Memory B cell (primary cell): ENCODE results near the gene PDP2.

Experiments
- ATAC-seq: fragments of 150-1000 bp; cut with Tn5 transposase; 2 replicates; pipeline ENCODE4 v1.10.0; 2021; ENCODE audit warnings: low read depth, mild to moderate bottlenecking, moderate library complexity
- DNase-seq, 2 donors: peaks; one replicate each; pipeline ENCODE4 v3.0.0; 2022; ENCODE audit warnings: low spot score in 2 of 2
- H3K27ac Mint-ChIP-seq: one replicate; pipeline ENCODE4 v1.8.0; 2022; ENCODE audit warnings: mild to moderate bottlenecking, moderate library complexity, mixed read lengths
- H3K27me3 Mint-ChIP-seq: one replicate; pipeline ENCODE4 v1.8.0; 2022; ENCODE audit warnings: mixed read lengths
- H3K36me3 Mint-ChIP-seq: one replicate; pipeline ENCODE4 v1.8.0; 2022; ENCODE audit warnings: mild to moderate bottlenecking, mixed read lengths
- H3K4me1 Mint-ChIP-seq: one replicate; pipeline ENCODE4 v1.8.0; 2022; ENCODE audit warnings: mixed read lengths
- H3K4me3 Mint-ChIP-seq: one replicate; pipeline ENCODE4 v1.8.0; 2022; ENCODE audit warnings: mild to moderate bottlenecking, moderate library complexity, mixed read lengths
- H3K9me3 Mint-ChIP-seq: one replicate; pipeline ENCODE4 v1.8.0; 2022; ENCODE audit warnings: mixed read lengths

Gene PDP2, protein sequence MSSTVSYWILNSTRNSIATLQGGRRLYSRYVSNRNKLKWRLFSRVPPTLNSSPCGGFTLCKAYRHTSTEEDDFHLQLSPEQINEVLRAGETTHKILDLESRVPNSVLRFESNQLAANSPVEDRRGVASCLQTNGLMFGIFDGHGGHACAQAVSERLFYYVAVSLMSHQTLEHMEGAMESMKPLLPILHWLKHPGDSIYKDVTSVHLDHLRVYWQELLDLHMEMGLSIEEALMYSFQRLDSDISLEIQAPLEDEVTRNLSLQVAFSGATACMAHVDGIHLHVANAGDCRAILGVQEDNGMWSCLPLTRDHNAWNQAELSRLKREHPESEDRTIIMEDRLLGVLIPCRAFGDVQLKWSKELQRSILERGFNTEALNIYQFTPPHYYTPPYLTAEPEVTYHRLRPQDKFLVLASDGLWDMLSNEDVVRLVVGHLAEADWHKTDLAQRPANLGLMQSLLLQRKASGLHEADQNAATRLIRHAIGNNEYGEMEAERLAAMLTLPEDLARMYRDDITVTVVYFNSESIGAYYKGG

DNA sequence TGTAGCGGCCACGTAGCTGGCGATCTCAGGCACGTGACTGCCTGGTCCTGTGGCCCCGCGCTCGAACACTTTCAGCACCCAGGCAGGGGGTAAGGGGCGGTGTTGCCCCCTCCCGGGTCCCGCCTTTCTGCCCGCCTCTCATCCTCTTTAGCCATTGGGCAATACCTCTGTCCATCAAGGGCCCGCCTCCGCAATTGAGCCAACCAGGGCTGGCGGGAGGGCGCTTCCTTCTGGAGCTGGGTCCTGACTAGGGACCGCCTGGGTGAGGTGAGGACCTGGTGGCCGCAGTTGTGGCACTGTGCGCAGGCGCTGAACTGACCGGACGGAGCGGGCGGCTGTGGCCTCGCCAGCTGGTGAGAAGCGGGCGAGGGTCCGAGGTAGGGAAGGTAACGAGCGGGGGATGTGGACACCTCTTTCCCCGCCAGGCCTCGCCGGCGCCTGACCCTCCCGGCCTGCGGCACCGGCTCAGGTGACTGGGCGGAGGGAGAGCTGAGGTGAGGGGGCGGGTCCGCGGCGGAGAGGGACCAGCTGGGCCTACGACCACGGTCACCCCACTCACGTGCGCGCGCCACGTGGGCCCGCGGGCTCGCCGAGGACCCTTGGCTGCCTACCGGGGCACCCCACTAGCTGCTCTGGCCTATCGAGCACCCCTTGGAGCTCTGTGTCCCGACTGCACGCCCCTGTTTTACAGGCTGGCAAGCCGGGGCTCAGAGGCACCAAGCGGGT lies at the start of gene PDP2:
TSS of gene PDP2 (plus strand) at position 228 of the 726 bp plus-strand sequence. CDS start 3,770 bp downstream, outside the sequence.
- peak within 1 kb of the TSS; percentile 82 for H3K27ac Mint-ChIP-seq
- DNase-seq (peak; percentile 85 to 88), ATAC-seq (peak; percentile 98)
- peaks cover 8% of the 10 kb centered on the region for H3K4me1 Mint-ChIP-seq
- peaks cover 2% of the 10 kb centered on the region for H3K9me3 Mint-ChIP-seq
- H3K4me3 Mint-ChIP-seq: peak within 1 kb of the TSS; percentile 100
- H3K36me3 Mint-ChIP-seq: peaks cover 5% of the 10 kb centered on the region
- H3K27me3 Mint-ChIP-seq: no peaks in the 10 kb centered on the region

DNA sequence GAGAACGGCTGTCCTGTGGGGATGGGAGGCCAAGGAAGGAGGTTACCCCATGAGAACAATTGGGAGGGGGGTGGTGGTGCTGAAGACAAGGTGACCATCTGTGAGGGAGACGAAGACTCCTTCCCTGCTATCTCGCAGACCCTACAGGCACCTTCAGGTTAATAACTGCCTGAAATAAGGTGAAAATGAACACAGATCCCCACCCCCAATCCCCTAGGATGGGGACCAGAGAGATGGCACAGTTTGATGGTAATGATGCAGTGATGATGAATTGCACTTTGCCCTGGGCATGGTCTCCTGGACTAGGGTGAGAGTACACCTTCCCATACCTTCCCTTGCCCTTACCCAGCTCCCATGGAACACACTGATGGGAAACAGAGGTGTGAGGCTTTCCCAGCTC lies 48.1 kb upstream of the PDP2 start:
- H3K4me3 Mint-ChIP-seq: no peak overlapping the region
- peaks cover 12% of the 10 kb centered on the region for H3K4me1 Mint-ChIP-seq
- no peak overlapping the region for H3K27ac Mint-ChIP-seq
- DNase-seq: no peak
- peaks cover 5% of the 10 kb centered on the region for H3K27me3 Mint-ChIP-seq
- no peak for ATAC-seq
- no peaks in the 10 kb centered on the region for H3K9me3 Mint-ChIP-seq
- no peaks in the 10 kb centered on the region for H3K36me3 Mint-ChIP-seq

DNA sequence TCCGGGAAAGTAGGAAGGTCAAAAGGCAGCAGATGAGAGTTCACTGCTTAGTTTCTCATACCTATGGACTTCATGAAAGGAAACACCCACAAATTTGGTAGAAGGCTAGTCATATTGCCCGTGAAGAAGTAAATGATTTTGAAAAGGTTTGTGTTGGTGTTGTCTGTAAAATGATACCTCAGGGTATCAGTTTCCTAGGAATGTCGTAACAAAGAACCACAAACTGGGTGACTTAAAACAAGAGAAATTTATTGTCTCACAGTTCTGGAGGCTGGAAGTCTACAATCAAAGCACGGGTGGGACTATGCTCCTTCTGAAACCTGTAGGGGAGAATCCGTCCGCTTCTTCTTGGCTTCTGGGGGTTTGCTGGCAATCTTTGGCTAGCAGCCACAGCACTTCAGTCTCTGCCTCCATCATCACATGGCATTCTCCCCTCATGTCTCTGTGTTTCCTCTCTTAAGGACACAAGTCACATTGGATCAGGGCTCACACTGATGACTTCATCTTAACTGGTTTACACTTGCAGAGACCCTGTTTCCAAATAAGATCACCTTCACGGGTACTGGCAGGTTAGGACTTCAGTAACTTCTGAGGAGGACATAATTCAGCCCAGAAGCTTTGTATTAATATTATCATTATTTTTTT lies 47.5 kb upstream of the PDP2 start:
- Mint-ChIP-seq H3K4me3 (no peak overlapping the region), H3K4me1 (peaks cover 9% of the 10 kb centered on the region), H3K27ac (no peak overlapping the region), H3K27me3 (peaks cover 5% of the 10 kb centered on the region), H3K36me3 (no peaks in the 10 kb centered on the region), H3K9me3 (no peaks in the 10 kb centered on the region)
- ATAC-seq (no peak), DNase-seq (no peak)

DNA sequence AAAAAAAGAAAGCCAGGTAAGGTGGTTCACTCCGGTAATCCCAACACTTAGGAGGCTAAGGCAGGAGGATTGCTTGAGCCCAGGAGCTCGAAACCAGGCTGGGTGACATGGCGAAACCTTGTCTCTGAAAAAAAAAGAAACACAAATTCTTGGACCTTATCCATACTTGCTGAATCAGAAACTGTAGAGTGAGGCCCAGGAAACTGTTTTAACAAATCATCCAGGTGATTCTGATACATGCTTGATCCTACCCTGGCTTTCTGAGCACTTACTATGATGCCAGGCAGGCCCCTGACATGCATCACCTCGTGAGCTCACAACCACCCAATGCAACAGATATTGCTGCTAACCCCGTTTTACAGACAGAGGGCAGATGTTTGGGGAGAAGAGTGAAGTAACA lies 45.6 kb upstream of the PDP2 start:
- DNase-seq: no peak
- peaks cover 7% of the 10 kb centered on the region for H3K27me3 Mint-ChIP-seq
- peaks cover 2% of the 10 kb centered on the region for H3K9me3 Mint-ChIP-seq
- no peak for ATAC-seq
- no peak overlapping the region for H3K4me3 Mint-ChIP-seq
- no peak overlapping the region for H3K27ac Mint-ChIP-seq
- H3K4me1 Mint-ChIP-seq: no peaks in the 10 kb centered on the region
- H3K36me3 Mint-ChIP-seq: no peaks in the 10 kb centered on the region

DNA sequence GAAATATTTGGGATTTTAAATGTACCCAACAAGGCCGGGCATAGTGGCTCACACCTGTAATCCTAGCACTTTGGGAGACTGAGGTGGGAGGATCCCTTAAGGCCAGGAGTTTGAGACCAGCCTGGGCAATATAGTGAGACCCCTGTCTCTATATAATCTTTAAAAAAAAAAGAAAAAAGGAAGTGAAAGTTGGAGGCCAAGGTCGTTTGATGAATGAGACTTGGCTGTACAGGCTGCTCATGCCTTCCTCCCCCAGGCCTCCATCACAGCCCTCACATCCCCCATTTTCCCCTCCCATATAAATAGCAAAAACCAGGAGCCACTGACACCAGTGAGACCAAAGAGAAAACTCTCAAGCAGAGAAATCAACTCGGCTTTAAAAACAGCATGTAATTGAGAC lies 39.4 kb upstream of the PDP2 start:
- H3K4me1 Mint-ChIP-seq: peaks cover 5% of the 10 kb centered on the region
- no peak overlapping the region for H3K4me3 Mint-ChIP-seq
- H3K36me3 Mint-ChIP-seq: no peaks in the 10 kb centered on the region
- peaks cover 4% of the 10 kb centered on the region for H3K9me3 Mint-ChIP-seq
- H3K27me3 Mint-ChIP-seq: peaks cover 18% of the 10 kb centered on the region
- no peak for DNase-seq
- no peak for ATAC-seq
- no peak overlapping the region for H3K27ac Mint-ChIP-seq

DNA sequence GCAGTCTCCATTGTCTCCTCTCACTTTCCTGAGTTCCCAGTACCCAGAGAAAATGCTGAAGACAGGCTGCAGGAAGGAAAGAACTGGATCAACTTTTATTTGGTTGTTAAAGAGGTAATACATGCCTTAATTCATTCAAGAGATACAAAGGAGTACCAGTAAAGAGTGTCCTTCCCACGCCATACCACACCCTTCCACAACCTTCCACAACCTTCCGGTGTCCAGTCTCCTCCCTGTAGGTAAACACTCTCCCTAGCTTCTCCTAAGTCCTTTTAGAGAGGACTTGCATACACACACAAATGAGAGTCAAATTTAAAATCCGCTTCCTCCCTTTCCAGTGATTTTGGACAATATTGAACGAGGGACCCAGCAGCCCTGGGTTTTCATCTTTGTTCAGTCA lies 38.9 kb upstream of the PDP2 start:
- H3K9me3 Mint-ChIP-seq: peaks cover 4% of the 10 kb centered on the region
- H3K4me3 Mint-ChIP-seq: no peak overlapping the region
- no peak overlapping the region for H3K27ac Mint-ChIP-seq
- H3K4me1 Mint-ChIP-seq: peaks cover 8% of the 10 kb centered on the region
- DNase-seq: no peak
- no peaks in the 10 kb centered on the region for H3K36me3 Mint-ChIP-seq
- peaks cover 20% of the 10 kb centered on the region for H3K27me3 Mint-ChIP-seq
- ATAC-seq: no peak

DNA sequence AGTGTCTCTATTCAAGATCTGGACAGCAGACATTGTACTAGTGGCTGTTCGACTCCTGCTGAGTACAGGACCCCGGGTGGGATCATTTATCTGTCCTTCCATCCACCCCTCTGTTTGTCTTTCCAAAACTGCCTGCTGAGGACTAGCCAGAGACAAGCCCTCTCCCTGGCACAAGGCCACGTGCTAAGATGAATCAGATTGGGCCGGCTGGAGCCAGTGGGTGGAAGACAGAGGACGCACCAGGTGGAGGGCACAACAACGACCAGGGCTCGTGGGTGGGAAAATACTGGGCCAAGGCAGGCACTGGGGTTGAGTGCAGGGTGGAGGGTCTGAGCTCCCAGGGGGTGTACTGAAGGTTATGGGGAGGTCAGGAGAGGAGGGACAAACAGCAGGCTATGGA lies 37.5 kb upstream of the PDP2 start:
- peaks cover 22% of the 10 kb centered on the region for H3K27me3 Mint-ChIP-seq
- ATAC-seq: no peak
- DNase-seq: no peak
- peaks cover 4% of the 10 kb centered on the region for H3K9me3 Mint-ChIP-seq
- H3K36me3 Mint-ChIP-seq: no peaks in the 10 kb centered on the region
- H3K4me3 Mint-ChIP-seq: no peak overlapping the region
- no peak overlapping the region for H3K27ac Mint-ChIP-seq
- peaks cover 8% of the 10 kb centered on the region for H3K4me1 Mint-ChIP-seq

DNA sequence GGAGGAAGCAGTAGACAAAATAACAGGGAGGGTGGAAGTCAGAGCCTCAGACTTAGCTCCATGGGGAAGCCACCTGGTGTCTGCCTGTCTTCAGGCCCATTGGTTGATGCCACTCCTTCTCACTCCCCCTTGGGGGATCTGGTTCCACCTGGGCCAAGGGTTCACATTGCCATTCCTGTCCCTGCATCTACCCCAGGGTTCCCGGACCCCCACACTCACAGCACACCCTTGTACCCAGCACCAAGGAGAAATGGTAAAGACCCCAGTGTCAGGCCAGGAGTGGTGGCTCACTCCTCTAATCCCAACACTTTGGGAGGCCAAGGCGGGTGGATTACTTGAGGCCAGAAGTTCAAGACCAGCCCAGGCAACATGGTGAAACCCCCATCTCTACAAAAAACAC lies 37.1 kb upstream of the PDP2 start:
- peaks cover 8% of the 10 kb centered on the region for H3K4me1 Mint-ChIP-seq
- peaks cover 4% of the 10 kb centered on the region for H3K9me3 Mint-ChIP-seq
- DNase-seq: no peak
- H3K36me3 Mint-ChIP-seq: no peaks in the 10 kb centered on the region
- no peak for ATAC-seq
- no peak overlapping the region for H3K27ac Mint-ChIP-seq
- peak overlapping the region; percentile 62 for H3K4me3 Mint-ChIP-seq
- H3K27me3 Mint-ChIP-seq: peaks cover 22% of the 10 kb centered on the region

DNA sequence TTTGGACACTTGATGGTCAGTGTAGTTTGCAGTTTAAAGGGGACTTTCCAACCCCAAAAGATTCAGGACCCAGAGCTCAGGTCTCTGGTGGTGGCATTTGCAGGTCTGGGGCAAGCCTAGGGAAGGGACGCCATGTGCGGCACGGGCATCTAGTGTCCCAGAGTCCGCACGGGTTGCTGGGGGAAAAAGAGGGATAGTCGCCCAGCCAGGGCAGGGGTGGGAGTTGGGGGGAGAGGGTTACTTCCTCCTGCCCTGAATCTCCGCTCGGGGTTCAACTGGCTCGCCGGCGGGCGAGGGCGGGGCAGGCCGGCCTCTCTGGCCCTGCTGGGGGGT lies 36.3 kb upstream of the PDP2 start:
- ATAC-seq (no peak), DNase-seq (no peak)
- Mint-ChIP-seq H3K9me3 (peaks cover 2% of the 10 kb centered on the region), H3K27me3 (peaks cover 25% of the 10 kb centered on the region), H3K27ac (no peak overlapping the region), H3K4me3 (peak overlapping the region; percentile 62), H3K4me1 (peaks cover 8% of the 10 kb centered on the region), H3K36me3 (no peaks in the 10 kb centered on the region)

DNA sequence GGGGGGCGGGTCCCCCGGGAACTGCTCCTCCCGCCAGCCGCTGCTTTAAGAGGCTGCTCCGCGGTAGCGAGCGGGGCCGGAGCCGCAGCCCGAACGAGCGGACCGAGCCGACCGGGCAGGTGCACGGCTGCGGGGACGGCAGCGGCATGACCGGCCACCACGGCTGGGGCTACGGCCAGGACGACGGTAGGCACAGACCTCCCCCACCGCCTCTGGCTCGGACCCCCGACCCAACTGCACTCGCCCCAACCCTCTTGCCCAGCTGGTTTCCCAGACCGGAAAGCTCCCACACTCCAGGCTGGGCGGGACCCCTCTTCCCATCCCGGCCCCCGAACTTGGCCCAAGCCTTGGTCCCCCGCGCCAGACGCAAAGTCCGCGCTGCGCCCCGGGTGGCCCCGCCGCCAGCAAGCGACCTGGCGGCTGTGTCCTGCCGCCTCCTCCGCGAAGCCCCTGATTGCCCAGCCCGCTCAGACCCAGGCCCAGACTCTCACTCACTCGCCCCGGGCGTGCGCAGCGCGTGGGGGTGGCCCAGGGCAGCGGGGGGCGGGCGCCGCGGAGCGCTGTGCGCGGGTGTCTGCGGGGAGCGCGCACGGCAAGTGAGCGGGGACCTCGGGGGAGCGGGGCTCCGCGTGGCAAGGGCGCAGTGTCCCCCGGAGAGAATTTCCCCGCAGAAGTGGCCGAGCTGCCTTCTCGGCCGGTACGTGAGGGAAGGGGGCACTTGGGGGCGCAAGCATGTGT lies 35.8 kb upstream of the PDP2 start, which contains the start of gene CA7:
TSS of gene CA7 (plus strand) at position 73 of the 738 bp plus-strand sequence. CDS start at position 147, 74 bp downstream.
- Mint-ChIP-seq H3K4me3 (peak within 1 kb of the TSS; percentile 62), H3K36me3 (no peaks in the 10 kb centered on the region), H3K27me3 (peaks cover 25% of the 10 kb centered on the region), H3K4me1 (peaks cover 8% of the 10 kb centered on the region), H3K9me3 (peaks cover 2% of the 10 kb centered on the region), H3K27ac (no peak within 1 kb of the TSS)
- ATAC-seq (peak; percentile 49), DNase-seq (no peak)

DNA sequence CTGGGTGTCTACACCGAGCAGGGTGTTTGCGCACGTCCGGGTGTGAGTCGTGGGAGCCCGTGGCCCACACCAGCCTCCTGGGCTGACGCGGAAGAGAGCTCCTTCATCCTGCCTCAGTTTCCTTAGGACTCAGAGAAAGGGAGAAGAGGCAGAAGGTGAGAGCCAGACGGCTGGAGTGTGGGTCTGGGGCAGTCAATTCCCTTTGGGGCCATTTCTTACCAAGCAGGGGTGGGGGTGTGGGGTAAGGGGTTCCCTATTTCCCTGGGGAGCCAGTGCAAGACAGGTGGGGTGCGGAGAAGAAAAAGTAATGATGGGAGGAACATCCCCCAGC lies 35.3 kb upstream of the PDP2 start:
- H3K27me3 Mint-ChIP-seq: peaks cover 25% of the 10 kb centered on the region

DNA sequence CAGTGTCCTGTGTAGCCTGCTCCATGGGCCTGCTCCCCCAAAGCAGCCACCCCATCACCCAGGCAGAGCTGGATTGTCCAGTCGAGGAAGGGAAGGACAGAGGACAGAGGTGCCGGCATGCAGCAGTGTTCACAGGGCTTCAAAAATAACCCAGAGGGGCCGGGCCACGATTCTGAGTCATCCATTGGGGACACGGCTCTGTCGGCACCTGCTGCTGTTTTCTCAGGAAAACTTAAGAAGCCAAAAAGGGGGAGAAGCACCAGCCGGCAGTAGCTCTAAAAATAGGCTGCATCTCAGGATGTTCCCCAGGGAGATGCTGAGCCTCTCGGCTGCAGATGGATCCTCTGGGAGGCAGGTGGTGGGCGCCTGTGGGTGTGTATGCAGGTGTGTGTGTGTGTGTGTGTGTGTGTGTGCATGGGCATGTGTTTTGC lies 34.5 kb upstream of the PDP2 start:
- Mint-ChIP-seq H3K27me3 (peaks cover 25% of the 10 kb centered on the region), H3K4me1 (peaks cover 8% of the 10 kb centered on the region), H3K4me3 (no peak overlapping the region), H3K27ac (no peak overlapping the region), H3K36me3 (no peaks in the 10 kb centered on the region), H3K9me3 (no peaks in the 10 kb centered on the region)
- ATAC-seq (no peak), DNase-seq (no peak)

More for the DNA sequence above, 35.3 kb upstream of the PDP2 start:
- Mint-ChIP-seq H3K27ac (no peak overlapping the region), H3K9me3 (peaks cover under 1% of the 10 kb centered on the region), H3K36me3 (no peaks in the 10 kb centered on the region), H3K4me3 (no peak overlapping the region), H3K4me1 (peaks cover 8% of the 10 kb centered on the region)
- ATAC-seq: peak; percentile 17
- DNase-seq: no peak

DNA sequence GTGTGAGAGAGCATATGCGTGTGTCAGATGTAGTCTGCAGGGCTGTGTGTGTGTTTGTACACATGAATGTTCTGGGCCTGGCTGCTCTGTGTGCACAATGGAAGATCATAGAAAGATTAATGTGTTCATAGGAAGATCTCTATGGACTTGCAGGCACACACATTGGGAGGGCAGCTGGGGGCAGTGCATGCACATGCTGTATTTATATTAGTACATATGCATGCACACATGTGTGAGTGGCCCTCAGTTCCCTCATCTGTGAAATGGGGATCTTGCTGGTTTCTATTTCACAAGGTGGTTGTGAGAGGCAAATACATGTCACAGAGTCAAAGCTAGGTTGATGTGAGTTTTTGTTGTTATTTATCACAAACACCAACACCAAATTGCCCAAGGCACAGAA lies 34.0 kb upstream of the PDP2 start:
- H3K27me3 Mint-ChIP-seq: peaks cover 25% of the 10 kb centered on the region
- H3K36me3 Mint-ChIP-seq: no peaks in the 10 kb centered on the region
- no peak overlapping the region for H3K27ac Mint-ChIP-seq
- ATAC-seq (peak; percentile 41), DNase-seq (no peak)
- no peak overlapping the region for H3K4me3 Mint-ChIP-seq
- peaks cover 6% of the 10 kb centered on the region for H3K4me1 Mint-ChIP-seq
- H3K9me3 Mint-ChIP-seq: no peaks in the 10 kb centered on the region
